ENCODE data around the gene HAUS8.

HAUS8 gene

GRCh38 chr19:17075864-17076542 lies 751 bp upstream of the HAUS8 start:
- peak; percentile 67 for DNase-seq

GRCh38 chr19:17074634-17075034 lies 618 bp downstream of the HAUS8 start:
- DNase-seq: no peak

GRCh38 chr19:17073869-17074633 lies 1.2 kb downstream of the HAUS8 start:
- DNase-seq: no peak

- DNase-seq: no peak
Measured at GRCh38 chr19:17070912-17071311, 4.3 kb downstream of the HAUS8 start.

- DNase-seq: no peak
Measured at GRCh38 chr19:17070421-17070820, 4.8 kb downstream of the HAUS8 start.

GRCh38 chr19:17069193-17069592 lies 6.1 kb downstream of the HAUS8 start:
- no peak for DNase-seq

- no peak for DNase-seq
Measured at GRCh38 chr19:17063428-17063827, 11.8 kb downstream of the HAUS8 start.

- no peak for DNase-seq
Measured at GRCh38 chr19:17061691-17062090, 13.6 kb downstream of the HAUS8 start.

- no peak for DNase-seq
Measured at GRCh38 chr19:17061205-17061604, 14.0 kb downstream of the HAUS8 start.

- DNase-seq: no peak
Measured at GRCh38 chr19:17060802-17061201, 14.4 kb downstream of the HAUS8 start.

GRCh38 chr19:17058236-17058635 lies 17.0 kb downstream of the HAUS8 start:
- no peak for DNase-seq

GRCh38 chr19:17055636-17056035 lies 19.6 kb downstream of the HAUS8 start:
- DNase-seq: no peak

GRCh38 chr19:17054746-17055145 lies 20.5 kb downstream of the HAUS8 start:
- no peak for DNase-seq

GRCh38 chr19:17052439-17052838 lies 22.8 kb downstream of the HAUS8 start:
- DNase-seq: no peak

GRCh38 chr19:17049711-17050280 lies 25.5 kb downstream of the HAUS8 start:
- no peak for DNase-seq

GRCh38 chr19:17048885-17049453 lies 26.3 kb downstream of the HAUS8 start:
- no peak for DNase-seq

GRCh38 chr19:17045907-17046502 lies 29.2 kb downstream of the HAUS8 start:
- DNase-seq: no peak

- DNase-seq: no peak
Measured at GRCh38 chr19:17043744-17044143, 31.5 kb downstream of the HAUS8 start.

- no peak for DNase-seq
Measured at GRCh38 chr19:17041976-17042375, 33.3 kb downstream of the HAUS8 start.

- DNase-seq: no peak
Measured at GRCh38 chr19:17037966-17038500, 37.2 kb downstream of the HAUS8 start.

GRCh38 chr19:17037184-17037583 lies 38.1 kb downstream of the HAUS8 start:
- no peak for DNase-seq

- DNase-seq: no peak
Measured at GRCh38 chr19:17036640-17037039, 38.6 kb downstream of the HAUS8 start.

- no peak for DNase-seq
Measured at GRCh38 chr19:17035842-17036424, 39.3 kb downstream of the HAUS8 start.
